ENCODE results near the gene FLVCR2. TPM values are rescaled to one million over a fixed set of nuclear protein-coding genes. Genes with fewer than 3 reads are reported as not detected.

Gene FLVCR2
- total and polyA plus RNA-seq, 2 donors (not counting 1 experiment from before 2014, with no cell fraction given), result 0.31 to 1.6 TPM

DNA sequence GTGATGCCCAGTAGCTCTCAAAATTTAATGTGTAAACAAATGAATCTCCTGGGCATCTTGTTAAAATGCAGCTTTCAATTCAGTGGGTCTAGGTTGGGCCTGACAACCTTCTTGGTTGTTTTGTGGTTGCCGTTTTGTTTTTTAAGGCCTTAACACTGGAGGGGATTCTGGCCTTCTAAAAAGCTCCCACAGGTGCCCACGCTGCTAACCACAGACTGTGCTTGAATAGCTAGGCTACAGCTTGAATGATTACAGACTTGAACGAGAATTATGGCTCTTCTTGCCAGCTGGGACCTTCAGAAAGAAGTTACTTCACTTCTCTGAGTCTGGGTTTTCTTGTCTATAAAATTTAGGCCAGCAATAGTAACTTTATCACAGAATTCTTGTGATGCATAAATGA, 1.3 kb upstream of the FLVCR2 start:
- CTCF ChIA-PET, result interaction anchor here (0.8 to 12.1 kb wide), 35 partner anchors 11 to 447 kb away, joined by 3 to 447 read pairs (median 5); partner anchors contain the start of genes BATF, ERG28, IFT43 and TGFB3

More for the DNA sequence above, 1.3 kb upstream of the FLVCR2 start:
- Histone ChIP-seq H3K4me1 (ENCODE audit: control insufficient read depth in 2 of 2, insufficient read depth in 2 of 2, low read length in 2 of 2) (peaks cover 7 to 20% of the 10 kb centered on the region in 2 donors), H3K9ac (ENCODE audit: low read length) (no peak overlapping the region), H3K27ac (ENCODE audit: low read length in 2 of 2) (no peak overlapping the region), H3K4me2 (replicated peaks; ENCODE audit: low read depth, low read length, poor library complexity, severe bottlenecking) (no peak overlapping the region), H4K20me1 (ENCODE audit: control insufficient read depth, insufficient read depth, low read length, poor library complexity, severe bottlenecking) (no peaks in the 10 kb centered on the region), H2AFZ (ENCODE audit: insufficient read depth, low read depth, low read length, poor library complexity, severe bottlenecking) (no peak overlapping the region), H3K79me2 (ENCODE audit: control insufficient read depth, insufficient read depth, low read length) (no peaks in the 10 kb centered on the region), H3K4me3 (ENCODE audit: control extremely low read depth in 1 of 5, extremely low read depth in 1 of 5, insufficient read depth in 1 of 5, low read depth in 2 of 5, low read length in 4 of 5) (no peak overlapping the region), H3K27me3 (replicated peaks in 1 of 4; ENCODE audit: control extremely low read depth in 1 of 4, control insufficient read depth in 3 of 4, insufficient read depth in 4 of 4, low read length in 3 of 4) (peaks cover 0 to 15% (median 0%) of the 10 kb centered on the region in 4 experiments), H3K36me3 (replicated peaks in 1 of 2; ENCODE audit: control extremely low read depth in 1 of 2, control insufficient read depth in 1 of 2, extremely low read depth in 1 of 2, insufficient read depth in 2 of 2, low read length in 1 of 2) (no peaks in the 10 kb centered on the region), H3K9me3 (ENCODE audit: control extremely low read depth in 1 of 3, control insufficient read depth in 2 of 3, insufficient read depth in 1 of 3, low read length in 2 of 3) (no peaks in the 10 kb centered on the region)
- Mint-ChIP-seq H3K9me3 (ENCODE audit: insufficient read depth) (no peaks in the 10 kb centered on the region), H3K4me3 (peak overlapping the region; percentile 99), H3K27ac (no peak overlapping the region), H3K27me3 (no peaks in the 10 kb centered on the region), H3K4me1 (peaks cover 21% of the 10 kb centered on the region)
- DNase-seq, result peak; percentile 14
- POLR2A ChIA-PET, result no interaction called here
- no peak for ATAC-seq (ENCODE audit: low read depth)
- intact Hi-C loops (cut with micrococcal nuclease), result loop anchor here (1.0 kb wide), 3 partner anchors 77 to 445 kb away; no protein-coding TSS in a partner anchor
- TF ChIP-seq EZH2 (IDR thresholded peaks at IDR 0.05; ENCODE audit: borderline replicate concordance, insufficient read depth, low read depth, low read length, poor library complexity, severe bottlenecking), result no peak
- TF ChIP-seq CTCF (IDR thresholded peaks at IDR 0.05), result no peak
- WGBS (ENCODE audit: insufficient coverage), result 7% methylated on average over 3 of the region's 3 CpGs
